ENCODE results near the gene RBPJL.

Gene RBPJL

DNA sequence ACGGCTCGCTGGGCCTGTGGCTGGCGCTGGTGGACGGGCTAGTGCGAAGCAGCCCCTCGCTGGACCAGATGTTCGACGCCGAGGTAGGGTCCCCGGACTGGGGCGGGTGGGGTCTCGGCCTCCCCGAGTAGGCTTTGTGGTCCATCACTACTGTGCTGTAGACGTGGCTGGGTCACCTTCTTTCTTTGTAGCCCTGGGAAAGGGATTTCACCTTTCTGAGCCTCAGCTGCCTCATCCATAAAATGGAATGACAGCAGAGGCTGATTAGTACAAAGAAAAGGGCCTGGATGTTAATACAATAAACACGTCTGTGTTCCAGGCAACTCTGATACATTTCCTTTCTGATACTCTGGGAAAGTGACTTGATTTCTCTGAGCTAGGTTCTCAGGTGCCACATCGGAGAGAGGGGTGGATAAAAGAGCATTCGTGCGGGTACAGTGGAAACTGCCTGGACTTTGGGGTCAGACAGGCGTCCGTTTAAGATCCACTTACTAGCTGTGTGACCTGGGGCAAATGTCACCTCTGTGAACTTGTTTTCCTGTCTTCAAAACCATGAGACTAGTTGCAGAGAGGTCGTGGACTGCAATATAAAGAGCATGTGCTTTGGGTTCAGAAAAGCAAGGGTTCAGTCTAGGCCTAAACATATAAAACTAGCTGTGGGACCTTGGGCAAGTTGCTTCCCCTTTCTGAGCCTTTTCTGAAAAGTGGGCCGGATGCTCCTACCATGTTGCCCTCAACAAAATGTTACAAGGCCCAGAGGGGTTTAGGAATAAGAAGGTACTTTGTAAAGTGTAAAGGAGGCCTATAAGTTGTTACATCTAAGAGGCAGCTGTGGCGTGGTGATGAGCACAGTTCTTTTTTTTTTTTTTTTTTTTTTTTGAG is 57.2 kb downstream of the RBPJL start:
- no peak for DNase-seq

DNA sequence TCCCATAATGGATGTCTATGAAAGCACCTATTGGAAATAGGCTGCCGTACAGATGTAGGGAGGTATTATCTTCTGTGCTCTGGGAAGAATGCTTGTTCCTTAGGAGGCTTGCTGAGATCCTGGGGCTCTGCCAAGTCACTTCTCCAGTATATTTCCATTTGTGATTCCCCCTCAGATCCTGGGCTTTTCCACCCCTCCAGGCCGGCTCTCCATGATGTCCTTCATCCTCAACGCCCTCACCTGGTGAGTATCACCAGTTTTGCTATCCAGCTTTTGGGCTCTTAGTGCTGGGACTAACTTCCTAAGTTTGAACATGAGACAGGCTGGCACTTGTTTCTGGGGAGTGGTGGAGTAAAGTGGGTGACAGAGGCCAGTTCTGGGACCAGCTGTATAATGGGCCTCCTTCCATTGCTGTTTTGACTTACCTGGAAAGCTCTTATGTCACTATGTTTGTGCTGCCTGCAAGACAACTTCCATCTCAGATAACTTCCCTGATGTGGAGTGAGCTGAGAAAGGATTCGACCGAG is 58.9 kb downstream of the RBPJL start:
- DNase-seq = no peak

DNA sequence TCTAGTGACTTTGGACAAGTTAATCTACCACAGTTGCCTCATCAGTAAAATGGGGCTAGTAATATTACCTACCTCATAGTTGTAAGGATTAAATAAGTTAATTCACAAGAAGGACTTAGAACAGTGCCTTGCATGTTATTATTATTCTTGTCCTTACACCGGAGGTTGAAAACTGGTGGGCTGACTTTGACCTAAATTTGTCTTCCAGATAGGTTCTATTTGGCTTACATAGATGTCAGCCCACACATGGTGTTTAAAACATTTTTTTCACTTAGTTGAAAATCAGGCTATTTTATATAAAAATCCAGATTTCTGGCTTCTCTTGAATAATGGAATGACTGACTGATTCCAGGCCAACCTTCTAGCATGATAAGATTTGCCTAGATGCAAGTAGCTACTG is 59.6 kb downstream of the RBPJL start:
- no peak for DNase-seq

DNA sequence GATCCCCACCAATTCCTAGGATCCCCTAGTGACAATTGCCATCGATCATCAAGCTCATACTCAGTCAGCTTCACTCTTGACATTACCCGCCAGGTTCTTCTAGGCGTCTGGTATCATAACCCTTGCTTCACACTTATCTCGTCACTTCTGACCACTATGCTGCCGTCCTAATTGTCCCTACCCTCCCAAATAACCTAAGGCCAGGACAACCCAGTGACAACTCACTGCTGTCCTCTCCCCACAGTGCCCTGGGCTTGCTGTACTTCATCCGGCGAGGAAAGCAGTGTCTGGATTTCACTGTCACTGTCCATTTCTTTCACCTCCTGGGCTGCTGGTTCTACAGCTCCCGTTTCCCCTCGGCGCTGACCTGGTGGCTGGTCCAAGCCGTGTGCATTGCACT is 60.0 kb downstream of the RBPJL start:
- no peak for DNase-seq

DNA sequence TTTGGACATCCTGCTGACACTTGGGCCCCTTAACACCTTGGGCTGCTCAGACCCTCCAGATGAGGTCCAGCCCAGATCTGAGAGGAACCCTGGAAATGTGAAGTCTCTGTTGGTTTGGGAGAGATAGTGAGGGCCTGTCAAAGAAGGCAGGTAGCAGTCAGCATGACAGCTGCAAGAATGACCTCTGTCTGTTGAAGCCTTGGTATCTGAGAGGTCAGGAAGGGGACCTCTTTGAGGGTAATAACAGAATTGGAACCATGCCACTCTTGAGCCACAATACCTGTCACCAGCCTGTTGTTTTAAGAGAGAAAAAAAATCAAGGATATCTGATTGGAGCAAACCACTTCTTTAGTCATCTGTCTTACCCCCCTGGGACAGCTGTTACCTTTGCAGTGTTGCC is 60.5 kb downstream of the RBPJL start:
- no peak for DNase-seq

Data from femur (tissue), 1 donor.